ENCODE results near the gene RRP15. TPM values are rescaled to one million over a fixed set of nuclear protein-coding genes. Genes with fewer than 3 reads are reported as not detected.

The RRP15 gene
- total and polyA plus RNA-seq, 9 of the 15 experiments (the other 6 are each of a cell fraction or from before 2014, with no cell fraction given) = 9.5 to 58.1 (median 29.3) TPM

- TF ChIP-seq ZFP30 (CRISPR knock-in tag; IDR thresholded peaks at IDR 0.05; ENCODE audit: borderline replicate concordance) (no peak), PPARD (CRISPR knock-in tag; IDR thresholded peaks at IDR 0.05) (no peak), U2AF2 (optimal IDR thresholded peaks at IDR 0.05; ENCODE audit: low read depth, low read length) (no peak), SIX5 (IDR thresholded peaks at IDR 0.05; ENCODE audit: borderline replicate concordance in 1 of 2, insufficient read depth in 1 of 2, low read depth in 1 of 2, low read length in 2 of 2) (no peak), SOX6 (IDR thresholded peaks at IDR 0.05) (peak; percentile 89), TBL1XR1 (IDR thresholded peaks at IDR 0.05; ENCODE audit: low read length in 2 of 2) (no peak), ELF2 (CRISPR knock-in tag; IDR thresholded peaks at IDR 0.05) (no peak), CBX8 (IDR thresholded peaks at IDR 0.05; ENCODE audit: borderline replicate concordance, extremely low read depth, low read depth, low read length, poor library complexity, severe bottlenecking) (no peak), ZNF507 (tag; conservative IDR thresholded peaks at IDR 0.05) (no peak), MITF (IDR thresholded peaks at IDR 0.05) (peak; percentile 82), RBM15 (IDR thresholded peaks at IDR 0.05; ENCODE audit: insufficient read depth, low read length) (no peak), SMAD3 (CRISPR knock-in tag; conservative IDR thresholded peaks at IDR 0.05) (0 out of 2 replicates have a peak, but pooled peaks have one; percentile 15), CBFB (CRISPR knock-in tag; IDR thresholded peaks at IDR 0.05) (no peak), HSF4 (CRISPR knock-in tag; IDR thresholded peaks at IDR 0.05; ENCODE audit: borderline replicate concordance) (no peak), RBM22 (IDR thresholded peaks at IDR 0.05; ENCODE audit: low read depth, low read length, poor library complexity, severe bottlenecking) (no peak), ZFP36 (IDR thresholded peaks at IDR 0.05; ENCODE audit: low read depth, low read length, partially characterized antibody) (peak; percentile 16), ZNF311 (CRISPR knock-in tag; IDR thresholded peaks at IDR 0.05) (peak; percentile 64; the same call in 1 of the 2 replicates), POLR2AphosphoS2 (IDR thresholded peaks at IDR 0.05; ENCODE audit: low read length) (no peak), ZMIZ1 (IDR thresholded peaks at IDR 0.05; ENCODE audit: low read depth in 2 of 2, low read length in 2 of 2) (0 out of 4 replicates have a peak, but pooled peaks of 1 of the 2 experiments have one; percentile 63), DEAF1 (CRISPR knock-in tag; IDR thresholded peaks at IDR 0.05) (no peak)
These were observed 19.4 kb downstream of the RRP15 start (continued) for GRCh38 chr1:218304281-218305039.

All from K562 (cell line).